HG02642 (cell line): ENCODE results near the gene CPNE5.
A peak's percentile ranks its signal among the peaks of the same experiment; 100 is the strongest.

Experiments used
- ATAC-seq: cut with Tn5 transposase; IDR thresholded peaks from one replicate; pipeline ENCODE4 v1.9.1; 2021; ENCODE audit warnings: mild to moderate bottlenecking; ENCODE audit not compliant: unreplicated experiment, poor library complexity

Gene CPNE5

DNA sequence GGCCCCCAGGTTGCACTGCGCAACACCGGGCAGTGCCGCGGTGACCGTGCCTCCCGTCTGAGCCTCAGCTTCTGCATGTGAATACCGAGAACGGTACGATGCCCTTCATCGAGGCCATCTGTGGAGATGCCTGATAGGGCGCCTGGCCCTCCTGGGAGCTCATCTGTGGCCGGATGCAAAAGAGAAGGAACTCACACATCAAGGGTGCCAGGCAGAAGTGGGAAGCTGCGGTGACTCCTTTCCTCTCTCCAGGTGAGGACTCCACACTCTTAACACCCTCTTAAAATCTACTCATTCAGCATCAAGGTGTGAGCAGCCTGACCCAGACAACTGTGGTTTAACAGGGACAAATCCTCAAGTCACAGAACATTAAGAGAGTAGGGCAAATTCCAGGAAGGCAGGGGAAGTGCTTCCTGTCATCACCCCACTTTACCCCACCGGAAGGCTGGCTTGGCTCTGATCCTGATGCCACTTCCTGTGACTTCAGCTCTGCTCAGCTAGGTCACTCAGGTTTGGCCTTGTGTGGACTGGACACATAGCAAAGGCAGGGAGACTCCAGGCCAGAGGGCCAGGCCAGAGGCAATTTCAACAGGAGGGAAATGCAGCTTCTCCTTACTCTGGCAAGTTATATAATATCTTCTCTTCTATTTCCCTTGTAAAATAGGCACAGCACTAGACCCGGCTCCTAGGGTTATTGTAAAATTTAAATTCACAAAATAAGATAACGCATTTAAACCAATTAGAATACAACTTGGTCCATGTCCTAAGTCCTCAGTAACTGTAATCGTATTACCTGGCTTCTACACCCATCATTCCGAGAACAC lies 69.4 kb downstream of the CPNE5 start:
- ATAC-seq: no peak

DNA sequence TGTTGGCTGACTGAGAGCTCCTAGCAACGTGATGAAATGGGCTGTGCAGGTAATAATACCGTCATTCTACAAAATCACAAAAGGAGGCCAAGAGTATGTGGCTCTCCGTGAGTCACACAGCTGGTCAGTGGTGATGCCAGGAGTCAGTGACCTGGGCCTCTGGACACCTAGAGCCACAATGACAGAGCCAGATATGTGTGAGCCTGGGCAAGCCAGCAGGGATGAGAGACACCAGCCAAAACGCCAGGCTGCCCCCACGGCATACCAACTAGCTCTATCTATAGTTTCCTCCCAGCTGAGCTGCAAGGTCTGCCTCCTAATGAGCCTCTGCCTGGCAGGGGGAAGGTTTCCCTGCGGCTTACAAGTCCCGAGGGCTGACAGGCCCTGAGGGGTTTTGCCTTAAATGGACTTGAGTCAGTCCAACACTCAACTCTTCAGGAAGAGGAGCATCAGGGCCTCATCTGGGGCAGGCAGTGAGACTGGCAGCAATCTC lies 70.0 kb downstream of the CPNE5 start:
- ATAC-seq: no peak

DNA sequence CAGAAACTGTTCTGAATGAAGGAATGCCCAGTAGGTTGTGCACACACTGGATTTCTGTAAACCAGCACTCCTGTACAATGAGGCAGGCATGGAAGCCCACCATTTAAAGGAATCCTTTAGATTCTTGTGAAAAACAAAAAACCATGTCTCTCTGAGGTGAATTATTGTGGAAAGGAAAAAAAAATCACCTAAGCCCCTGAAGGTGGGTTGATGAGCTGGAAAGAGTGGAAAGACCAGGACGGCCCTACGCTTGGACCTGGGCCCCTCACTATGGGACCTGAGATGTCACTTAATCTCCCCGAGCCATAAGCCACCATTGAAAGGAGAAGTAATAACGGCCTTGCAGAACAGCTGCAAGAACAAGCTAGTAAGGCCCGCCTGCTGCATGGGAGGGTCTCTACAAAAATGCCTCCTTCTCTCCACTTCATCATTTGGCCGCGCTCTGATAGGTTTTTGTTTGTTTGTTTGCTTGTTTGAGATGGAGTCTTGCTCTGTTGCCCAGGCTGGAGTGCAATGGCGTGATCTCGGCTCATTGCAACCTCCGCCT lies 72.8 kb downstream of the CPNE5 start:
- ATAC-seq: no peak

DNA sequence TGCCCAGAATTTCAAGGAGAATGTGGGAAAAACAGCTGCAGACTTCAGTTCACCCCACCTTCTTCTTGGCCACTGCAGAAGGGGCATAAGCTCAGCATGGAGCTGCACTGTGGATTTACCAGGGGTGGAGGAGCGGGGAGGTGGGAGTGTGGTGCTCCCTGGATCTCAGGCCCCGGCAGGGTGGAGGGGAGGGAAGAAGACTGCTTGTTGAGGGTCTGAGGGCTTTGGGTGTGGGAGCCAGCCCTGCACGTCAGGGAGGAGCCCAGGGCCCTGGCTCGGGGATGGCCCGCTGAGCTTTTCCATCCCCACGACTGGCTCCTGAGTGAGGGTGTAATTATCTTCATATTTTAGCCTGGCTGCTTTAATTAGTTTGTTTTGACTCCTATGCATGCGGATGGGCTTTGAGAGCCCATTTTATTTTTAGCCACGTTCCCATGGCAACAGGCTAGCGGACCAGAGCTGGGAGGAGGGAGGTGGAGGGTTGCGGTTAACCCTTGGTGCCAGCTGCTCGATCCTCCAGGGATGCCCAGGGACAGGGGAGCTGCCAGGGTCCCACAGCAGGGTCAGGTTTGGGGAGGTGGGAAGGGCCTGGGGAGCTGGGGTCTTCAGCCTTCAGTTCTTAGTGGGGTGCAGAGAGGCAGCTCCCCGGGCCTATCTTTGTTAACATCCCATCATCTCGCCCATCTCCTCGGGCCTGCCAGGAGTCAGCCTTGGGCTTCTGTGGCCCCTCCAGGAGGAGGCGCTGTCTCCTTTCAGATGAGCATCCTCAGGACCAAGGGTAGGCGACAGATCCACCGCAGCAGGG lies 73.4 kb downstream of the CPNE5 start:
- ATAC-seq: peak; percentile 76

DNA sequence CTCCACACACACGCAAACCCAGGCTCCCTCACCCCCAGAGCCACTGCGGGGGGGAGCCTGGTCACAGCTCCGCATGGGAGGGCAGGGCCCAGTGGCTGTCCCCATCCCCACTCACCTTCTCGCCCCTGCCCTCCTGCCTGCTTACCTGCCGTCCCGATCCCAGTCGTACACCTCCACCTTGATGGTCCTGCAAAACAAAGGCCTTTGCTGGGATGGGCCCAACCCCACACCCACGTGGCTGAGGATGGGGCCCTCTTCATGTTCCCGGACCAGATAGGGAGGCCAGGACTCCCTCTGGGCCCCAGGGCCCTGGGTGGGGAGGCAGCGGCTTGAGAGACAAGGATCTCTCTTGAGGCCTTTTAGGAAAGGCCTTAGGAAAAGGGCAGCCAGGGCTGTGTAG lies 74.1 kb downstream of the CPNE5 start:
- ATAC-seq: no peak

DNA sequence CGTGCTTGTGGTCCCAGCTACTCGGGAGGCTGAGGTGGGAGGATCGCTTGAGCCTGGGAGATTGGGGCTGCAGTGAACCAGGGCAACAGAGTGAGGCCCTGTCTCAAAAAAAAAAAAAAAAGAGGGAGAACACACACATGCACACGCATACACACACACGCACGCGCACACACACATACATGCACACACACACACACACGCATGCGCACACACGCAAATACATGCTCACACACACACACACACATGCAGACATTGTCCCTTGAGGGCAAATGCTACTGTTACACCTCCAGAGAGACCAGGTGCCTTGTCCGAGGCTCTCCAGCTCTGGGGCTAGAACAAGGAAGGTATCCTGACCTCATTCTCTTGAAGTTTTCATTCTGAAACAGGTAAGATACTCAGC lies 77.1 kb downstream of the CPNE5 start:
- no peak for ATAC-seq

DNA sequence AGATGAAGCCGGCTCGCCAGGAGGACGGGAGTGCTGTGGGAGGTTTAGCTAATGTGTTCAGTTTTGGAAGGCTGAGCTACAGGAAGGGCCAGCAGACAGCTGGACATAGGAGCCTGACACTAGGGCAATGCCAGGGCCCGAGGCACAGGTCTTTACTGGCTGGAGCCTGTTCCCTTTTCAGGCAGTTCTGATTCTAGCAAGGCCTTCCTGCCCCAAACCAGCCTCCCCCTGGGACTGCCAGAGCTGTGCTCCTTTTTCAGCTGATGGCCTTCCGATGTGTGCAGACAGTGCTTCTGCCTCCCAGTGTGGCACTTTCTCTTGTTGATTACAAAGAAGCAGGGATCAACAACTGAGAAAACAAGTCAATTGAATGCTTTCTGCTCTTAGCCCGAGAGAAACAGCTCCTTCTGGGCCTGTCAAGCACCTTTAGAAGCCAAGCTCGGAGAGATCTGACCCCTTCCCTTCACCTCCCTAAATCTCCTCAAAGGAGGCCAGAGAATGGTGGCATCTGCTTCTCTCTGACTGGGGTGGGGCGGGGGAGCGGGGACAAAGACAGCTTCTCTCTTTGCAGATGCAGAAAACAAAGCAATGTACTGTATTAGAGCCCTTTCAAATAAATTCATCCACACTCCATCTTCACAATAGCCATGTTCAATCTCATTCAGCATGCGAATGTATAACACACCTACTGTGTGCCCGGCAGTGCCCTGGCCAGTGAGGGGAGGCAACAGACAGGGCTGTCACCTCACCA lies 78.4 kb downstream of the CPNE5 start:
- ATAC-seq: no peak

DNA sequence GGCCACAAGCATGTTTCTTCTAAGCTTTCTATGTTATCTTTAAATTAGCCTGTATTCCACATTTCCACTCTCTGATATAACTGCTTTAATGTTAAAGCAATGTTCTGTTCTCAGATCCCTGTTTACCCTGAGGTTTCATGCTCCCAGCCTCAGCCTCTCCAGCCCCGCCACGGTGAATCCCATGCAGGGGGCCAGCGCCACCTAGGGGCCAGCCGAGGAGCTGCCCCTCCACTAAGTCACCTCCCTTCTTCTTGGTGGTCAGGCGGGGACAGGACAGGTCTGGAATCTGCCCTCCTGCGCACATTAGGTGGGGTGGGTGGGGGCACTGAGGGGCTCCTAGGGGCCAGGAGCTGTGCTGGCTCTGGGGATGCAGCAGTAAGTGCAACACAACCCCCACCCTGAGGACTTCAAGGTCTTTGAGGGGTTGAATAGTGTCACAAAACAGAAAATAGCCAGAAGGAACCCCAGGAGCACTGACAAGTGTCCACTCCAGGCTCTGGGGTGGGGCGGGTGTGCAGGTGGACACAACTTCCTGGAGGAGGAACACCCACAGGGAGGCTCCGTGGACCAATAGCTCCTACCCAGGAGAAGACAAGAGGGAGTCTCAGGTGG lies 80.0 kb downstream of the CPNE5 start:
- ATAC-seq: peak; percentile 44

DNA sequence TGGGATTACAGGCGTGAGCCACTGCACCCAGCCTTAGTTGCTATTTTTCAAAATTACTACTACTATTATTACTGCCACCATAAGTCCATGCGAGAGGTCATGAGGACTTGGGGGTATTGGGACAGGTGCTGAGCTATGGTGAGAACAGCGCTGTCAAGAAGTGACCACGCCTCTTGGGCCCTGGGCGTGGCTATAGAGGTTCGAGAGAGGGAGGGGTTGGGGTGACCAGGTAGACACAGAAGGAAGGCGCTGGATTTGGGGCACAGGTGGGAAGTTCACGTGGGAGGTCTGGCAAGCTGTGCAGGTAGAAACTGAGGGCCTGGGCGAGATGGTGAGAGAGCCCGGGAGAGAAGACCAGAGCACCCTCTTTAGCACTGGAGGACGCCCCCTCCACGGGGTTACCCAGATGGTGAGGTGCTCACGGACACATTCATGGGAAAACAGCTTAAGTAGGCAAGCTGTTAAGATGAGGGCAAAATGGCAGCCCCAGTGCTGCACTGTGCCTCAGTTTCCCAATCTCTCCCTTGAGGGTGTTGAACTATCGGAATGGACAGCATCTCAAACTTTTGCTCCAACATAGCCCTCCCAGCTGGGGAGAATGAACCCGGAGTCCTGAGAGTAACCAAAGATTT lies 80.6 kb downstream of the CPNE5 start:
- no peak for ATAC-seq

DNA sequence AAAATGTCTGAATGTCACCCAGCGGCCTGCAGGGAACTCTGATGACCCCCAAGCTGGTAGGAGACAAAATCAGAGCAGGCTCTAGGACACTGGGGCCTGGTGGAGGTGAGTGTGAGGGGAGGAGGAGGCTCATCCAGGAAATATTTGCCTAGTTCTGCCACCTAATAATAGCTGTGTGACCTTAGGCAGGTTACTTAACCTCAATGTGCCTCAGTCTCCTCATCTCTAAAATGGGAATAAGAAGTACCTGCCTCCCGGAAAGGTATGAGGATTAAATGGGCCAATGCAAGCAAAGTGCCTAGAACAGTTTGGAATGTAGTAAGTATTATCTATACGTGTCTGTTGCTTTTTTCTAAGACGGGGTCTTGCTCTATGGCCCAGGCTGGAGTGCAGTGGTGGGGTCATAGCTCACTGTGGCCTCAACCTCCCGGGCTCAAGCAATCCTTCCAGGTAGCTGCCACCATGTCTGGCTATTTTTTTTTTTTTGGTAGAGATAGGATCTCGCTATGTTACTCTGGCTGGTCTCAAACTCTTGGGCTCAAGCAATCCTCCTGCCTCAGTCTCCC lies 81.2 kb downstream of the CPNE5 start:
- ATAC-seq: no peak

DNA sequence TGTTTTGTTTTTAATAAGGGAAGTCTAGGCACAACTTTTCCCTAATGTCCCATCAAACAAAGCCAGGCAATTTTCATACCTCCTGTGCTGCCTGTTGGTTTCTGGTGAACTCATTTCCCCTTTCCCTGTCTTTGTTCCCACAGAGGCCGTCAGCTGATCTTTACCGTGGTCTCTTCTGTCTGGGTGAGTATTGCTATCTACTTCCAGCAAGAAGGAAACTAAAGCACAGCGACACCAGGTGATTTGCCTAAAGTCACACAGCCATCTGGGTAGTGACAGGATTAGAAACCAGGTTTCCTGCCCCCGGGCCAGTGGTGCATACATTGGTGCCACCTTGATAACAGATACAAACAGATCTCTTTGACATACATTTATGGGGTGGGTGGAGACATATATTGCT lies 82.0 kb downstream of the CPNE5 start:
- peak; percentile 36 for ATAC-seq

DNA sequence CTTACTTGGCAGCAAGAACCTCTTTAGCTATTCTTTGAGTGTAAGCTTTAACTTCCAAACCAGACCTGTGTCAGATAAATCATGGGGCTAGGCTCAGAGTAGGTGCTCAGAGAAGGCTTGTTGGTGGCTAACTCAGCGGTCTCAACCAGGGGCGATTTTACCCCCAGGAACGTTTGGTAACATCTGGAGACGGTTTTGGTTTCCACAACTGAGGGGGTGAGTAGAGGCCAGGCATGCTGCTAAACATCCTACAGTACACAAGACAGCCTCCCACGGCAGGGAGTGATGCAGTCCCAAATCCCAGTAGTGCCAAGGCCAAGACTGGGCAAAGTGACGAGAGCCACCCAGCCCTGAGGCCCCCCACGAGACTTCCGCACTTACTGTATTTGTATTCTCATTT lies 82.5 kb downstream of the CPNE5 start:
- ATAC-seq: no peak

DNA sequence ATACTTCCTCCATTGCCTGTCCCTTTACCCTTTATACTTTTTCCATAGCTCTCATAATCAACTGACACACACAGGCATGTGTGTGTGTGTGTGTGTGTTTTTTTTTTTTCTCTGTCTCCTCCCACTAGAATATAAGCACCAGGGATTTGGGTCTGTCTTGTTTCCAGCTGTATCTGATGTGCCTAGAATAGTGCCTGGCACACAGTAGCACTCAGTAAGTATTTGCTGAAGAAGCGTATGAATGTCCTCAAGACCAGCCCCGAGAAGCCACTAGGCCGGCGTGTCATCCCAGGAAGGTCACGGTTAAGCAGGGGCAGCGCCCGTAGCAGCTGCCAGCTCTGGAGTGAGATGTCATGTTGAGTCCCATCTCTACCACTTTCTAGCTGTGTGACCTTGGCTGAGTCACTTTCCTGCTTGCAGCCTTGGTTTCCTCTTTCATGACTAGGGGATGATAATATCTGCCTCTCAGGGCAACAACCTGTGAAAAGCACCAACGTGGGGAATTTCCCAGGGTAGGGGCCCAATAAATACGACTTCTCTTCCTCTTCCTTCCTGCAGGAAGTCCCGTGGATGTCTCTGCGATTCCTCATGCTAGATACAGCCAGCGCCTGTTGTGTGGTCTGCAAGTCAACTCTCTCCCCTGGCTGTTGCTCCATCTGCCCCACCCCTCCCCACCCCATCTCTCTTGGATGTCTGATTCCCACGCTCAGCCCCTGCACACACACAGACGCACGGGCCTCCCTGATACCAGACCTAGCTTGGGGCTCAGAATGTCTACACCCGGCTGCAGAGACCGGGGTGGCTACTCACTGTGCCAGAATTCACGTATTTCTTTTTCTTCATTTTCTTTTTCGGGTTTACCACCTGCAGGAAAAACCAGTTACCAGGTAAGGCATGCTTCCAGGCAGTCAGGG lies 83.6 kb downstream of the CPNE5 start:
- peak; percentile 33 for ATAC-seq

DNA sequence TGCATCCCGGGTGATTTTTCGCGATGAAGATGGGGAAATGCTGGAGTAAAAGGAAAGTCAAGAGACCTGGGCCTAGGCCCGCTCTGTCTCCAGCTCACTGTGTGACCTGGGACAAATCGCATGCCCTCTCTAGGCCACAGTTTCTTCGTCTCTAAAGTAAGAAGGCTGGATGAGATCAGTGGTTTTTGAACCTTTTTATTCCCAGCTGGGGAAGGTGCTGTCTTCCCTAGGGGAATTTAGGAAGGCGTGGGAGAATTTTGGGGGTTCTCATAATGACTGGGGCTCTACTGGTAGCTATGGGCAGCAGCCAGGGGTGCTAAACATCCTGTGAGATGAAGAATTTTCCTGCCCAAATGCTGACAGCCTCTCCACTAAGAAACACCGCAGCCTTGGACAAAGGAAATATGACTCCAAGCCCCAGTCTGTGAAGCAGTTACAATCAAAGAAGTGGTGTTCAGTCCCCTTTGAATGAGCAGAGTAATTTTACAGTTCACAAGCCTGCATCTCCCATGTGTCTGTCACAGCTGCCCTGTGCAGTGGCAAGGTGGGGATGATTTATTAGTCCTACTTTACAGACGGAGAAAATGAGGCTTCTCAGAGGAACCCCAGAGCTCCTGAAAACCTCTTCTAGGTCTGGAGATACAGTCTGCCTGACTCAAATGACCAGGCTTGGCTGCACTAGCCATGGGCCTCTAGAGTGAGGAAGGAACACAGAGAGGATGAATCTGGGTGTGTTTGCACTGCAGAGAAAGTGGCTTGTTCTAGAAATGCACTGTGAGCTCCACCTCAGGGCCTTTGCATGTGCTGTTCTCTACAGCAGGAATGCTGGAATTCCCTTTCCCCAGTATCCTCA lies 84.4 kb downstream of the CPNE5 start:
- ATAC-seq: no peak

DNA sequence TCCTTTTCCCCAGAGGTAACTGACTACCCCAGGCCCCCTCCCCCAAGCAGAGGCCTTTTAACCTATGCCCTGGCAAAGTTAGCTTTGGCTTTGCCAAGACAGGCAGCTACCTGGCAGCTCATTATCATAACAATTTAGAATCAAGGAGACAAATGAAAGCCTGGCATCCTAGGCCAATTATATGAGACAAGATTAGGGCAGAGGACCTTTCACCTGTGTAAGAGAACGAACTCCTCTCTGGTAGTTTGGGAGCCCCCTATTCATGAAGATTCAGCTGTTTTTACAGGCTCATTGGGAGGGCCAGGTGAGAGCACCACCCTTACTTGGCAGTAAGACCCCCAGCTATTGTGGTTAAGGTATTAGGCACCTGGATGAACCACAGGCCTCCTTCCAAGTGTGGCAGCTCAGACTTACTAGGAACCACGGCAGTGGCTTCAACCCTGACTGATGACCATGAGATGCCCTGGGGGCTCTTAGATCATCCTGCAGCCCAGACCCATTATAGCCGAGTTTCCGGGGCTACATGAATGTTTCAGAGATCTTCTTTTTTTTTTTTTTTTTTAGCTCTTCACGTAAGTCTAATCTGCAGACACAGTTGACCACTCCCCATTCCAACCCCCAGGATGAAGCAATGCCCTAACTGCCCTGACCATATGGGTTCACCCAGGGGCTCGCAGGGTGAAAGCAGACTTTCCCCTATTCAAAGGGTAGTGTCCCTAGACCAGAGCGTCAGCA lies 85.4 kb downstream of the CPNE5 start:
- ATAC-seq: no peak

DNA sequence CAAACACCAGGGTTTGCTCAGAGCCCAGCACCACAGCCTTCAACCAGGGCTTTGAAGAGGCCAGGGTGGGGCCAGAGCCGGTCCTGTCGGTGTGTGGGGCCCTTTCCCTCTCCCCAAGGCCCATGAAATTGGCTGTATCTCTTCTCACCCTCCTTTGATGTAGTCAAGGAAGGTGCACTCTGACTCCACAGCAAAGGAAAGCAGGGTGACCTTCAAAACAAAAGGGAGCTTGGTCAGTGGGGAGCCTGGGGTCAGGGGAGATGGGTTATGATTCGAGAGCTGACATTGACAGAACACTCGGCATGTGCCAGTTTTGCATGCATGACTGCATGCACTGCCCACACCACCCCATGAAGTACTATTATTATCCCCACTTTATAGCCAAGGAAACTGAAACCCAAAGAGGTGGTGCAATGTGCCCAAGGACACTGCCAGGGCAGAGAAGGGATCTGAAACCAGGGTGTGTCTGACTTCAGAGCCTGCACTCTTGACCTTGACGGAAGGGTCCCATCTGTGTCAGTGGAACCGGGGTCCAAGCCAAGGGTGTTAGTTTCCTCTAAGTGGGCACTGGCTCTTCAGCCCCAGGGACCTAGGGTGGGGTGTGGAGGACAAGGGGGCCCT lies 86.2 kb downstream of the CPNE5 start:
- no peak for ATAC-seq
